ENCODE data around the gene STT3A. TPM values are rescaled to one million over a fixed set of nuclear protein-coding genes. Genes with fewer than 3 reads are reported as not detected.

The STT3A gene
- total and polyA plus RNA-seq, 10 of the 15 experiments (the other 5 are each of a cell fraction or from before 2014, with no cell fraction given) = 74.4 to 202 (median 118) TPM

GRCh38 chr11:125570952-125571351 is 21.7 kb upstream of the STT3A start:
- Histone ChIP-seq H3K9ac (ENCODE audit: control insufficient read depth, insufficient read depth, low read length) (peak overlapping the region; percentile 91), H3K4me2 (ENCODE audit: control insufficient read depth, insufficient read depth) (peak overlapping the region; percentile 97), H3K4me1 (ENCODE audit: control insufficient read depth, insufficient read depth, low read length) (peaks cover 8% of the 10 kb centered on the region), H3K4me3 (peak overlapping the region; percentile 79), H2AFZ (ENCODE audit: control insufficient read depth, low read depth, low read length) (no peak overlapping the region), H3K27me3 (replicated peaks in 1 of 2; ENCODE audit: control insufficient read depth in 2 of 2, insufficient read depth in 2 of 2, low read length in 1 of 2) (no peaks in the 10 kb centered on the region), H3K36me3 (ENCODE audit: control insufficient read depth in 2 of 2, insufficient read depth in 2 of 2, low read length in 1 of 2) (peaks cover 0 to 15% of the 10 kb centered on the region in 2 experiments; a peak in 3 of 4 replicates), H3K27ac (ENCODE audit: control insufficient read depth, insufficient read depth) (0 out of 2 replicates have a peak overlapping the region, but pooled peaks have one; percentile 3), H3K79me2 (ENCODE audit: control insufficient read depth, insufficient read depth, low read length) (peaks cover 30% of the 10 kb centered on the region), H3K9me3 (replicated peaks; ENCODE audit: control insufficient read depth, insufficient read depth, low read length) (no peaks in the 10 kb centered on the region), H4K20me1 (ENCODE audit: control insufficient read depth, insufficient read depth) (peaks cover 4% of the 10 kb centered on the region; the same call in 1 of the 2 replicates)
- ATAC-seq (no peak), DNase-seq (ENCODE audit: low read depth, low spot score) (no peak), FAIRE-seq (no peak)
- in situ Hi-C loops (cut with MboI) (no loop called here), intact Hi-C loops (cut with micrococcal nuclease; ENCODE audit: unreplicated experiment) (no loop called here)
- no TSS peak for BruUV-seq (replicated peaks)
- SMC1A ChIA-PET (ENCODE audit: uncharacterized antibody, unreplicated experiment) = interaction anchor here (0.7 to 3.0 kb wide), 13 partner anchors 8 to 289 kb away, joined by 3 to 22 read pairs (median 7); partner anchors contain the start of genes CHEK1 and STT3A
- RAD21 ChIA-PET (ENCODE audit: unreplicated experiment) = interaction anchor here (0.9 to 3.7 kb wide), 4 partner anchors 8 to 56 kb away, joined by 3 to 50 read pairs (median 12); partner anchors contain the start of gene STT3A
- WGBS (ENCODE audit: insufficient coverage, insufficient replicate concordance, low lambda C conversion rate, missing lambda C conversion rate) = 42% methylated on average over 2 of the region's 2 CpGs
- POLR2A ChIA-PET = interaction anchor here (1.2 to 5.4 kb wide), 6 partner anchors 15 to 120 kb away, joined by 3 to 90 read pairs (median 6); partner anchors contain the start of genes CHEK1 and STT3A
- TF ChIP-seq YY1 (IDR thresholded peaks at IDR 0.05; ENCODE audit: low read depth, low read length) = no peak
- no peak for TF ChIP-seq STAT3 (IDR thresholded peaks at IDR 0.05; ENCODE audit: low read depth, low read length)
- no peak for TF ChIP-seq SIX5 (IDR thresholded peaks at IDR 0.05; ENCODE audit: low read depth, low read length, severe bottlenecking)
- no peak for TF ChIP-seq CEBPZ (IDR thresholded peaks at IDR 0.05; ENCODE audit: low read depth, low read length)
- TF ChIP-seq RBBP5 (conservative IDR thresholded peaks at IDR 0.05) = no peak
- no peak for TF ChIP-seq NRF1 (conservative IDR thresholded peaks at IDR 0.05; ENCODE audit: low read depth, low read length)
- TF ChIP-seq SMARCA5 (IDR thresholded peaks at IDR 0.05) = no peak
- no peak for TF ChIP-seq ZBTB11 (CRISPR knock-in tag; IDR thresholded peaks at IDR 0.05)
- no peak for TF ChIP-seq HDAC2 (IDR thresholded peaks at IDR 0.05)
- CTCF ChIA-PET = interaction anchor here (0.6 to 3.9 kb wide), 5 partner anchors 18 to 408 kb away, joined by 3 to 33 read pairs (median 6); partner anchors contain the start of genes CHEK1 and STT3A

All from GM12878 (cell line).